IMR-90 (cell line): ENCODE results near the gene LSM14B. TPM values are rescaled to one million over a fixed set of nuclear protein-coding genes. Genes with fewer than 3 reads are reported as not detected.

Experiments used
- ATAC-seq: fragments of 200-7000 bp; cut with Tn5 transposase; 2 replicates; pipeline ENCODE4 v1.9.1; 2020; ENCODE audit warnings: low read depth, mild to moderate bottlenecking, moderate library complexity
- BruUV-seq: library from RNA; stranded (reverse); fragments of 400-500 nt; replicated peaks from 2 replicates; lab custom pipeline; 2021; lab: Mats Ljungman, UMichigan
- CTCF ChIA-PET: fragments of 300-600 bp; formaldehyde crosslinking; extraction: SDS; loops from one replicate; lab custom pipeline; 2021; ENCODE audit warnings: antibody characterized with exemption; lab: Yijun Ruan, JAX
- POLR2A ChIA-PET: fragments of 300-600 bp; sonication (Branson Sonifier 250); formaldehyde crosslinking; loops from one replicate; lab custom pipeline; 2022; ENCODE audit warnings: antibody characterized with exemption; ENCODE audit not compliant: unreplicated experiment; lab: Charles Lee
- DNase-seq: peaks from one replicate; pipeline ENCODE4 v3.0.0; 2013
- H2AFZ ChIP-seq: replicated peaks from 2 replicates; pipeline ENCODE3; 2013; ENCODE audit warnings: low read length, mild to moderate bottlenecking; ENCODE audit not compliant: poor library complexity
- H2AK5ac ChIP-seq: 2 replicates; pipeline ENCODE4 v1.6.1; 2013; ENCODE audit warnings: low read depth, low read length, inconsistent platforms
- H2AK9ac ChIP-seq: replicated peaks from 2 replicates; pipeline ENCODE3; 2013; ENCODE audit warnings: mild to moderate bottlenecking, low read depth, low read length, moderate library complexity; ENCODE audit not compliant: poor library complexity
- H2BK120ac ChIP-seq: 2 replicates; pipeline ENCODE4 v1.6.1; 2013; ENCODE audit warnings: low read depth, low read length, inconsistent platforms
- H2BK15ac ChIP-seq: 3 replicates; pipeline ENCODE4 v1.6.1; 2013; ENCODE audit warnings: low read depth, low read length, inconsistent platforms
- H2BK20ac ChIP-seq: 2 replicates; pipeline ENCODE4 v1.6.1; 2013; ENCODE audit warnings: low read depth, mild to moderate bottlenecking, inconsistent platforms, low read length, moderate library complexity
- H2BK5ac ChIP-seq: 2 replicates; pipeline ENCODE4 v1.6.1; 2013; ENCODE audit warnings: mild to moderate bottlenecking, low read depth, low read length, inconsistent platforms; ENCODE audit not compliant: poor library complexity, severe bottlenecking
- H3K14ac ChIP-seq: replicated peaks from 2 replicates; pipeline ENCODE4 v1.6.1; 2013; ENCODE audit warnings: low read depth, low read length, inconsistent platforms
- H3K18ac ChIP-seq: 2 replicates; pipeline ENCODE4 v1.6.1; 2013; ENCODE audit warnings: low read depth, low read length, control low read depth
- H3K23ac ChIP-seq: 2 replicates; pipeline ENCODE4 v1.6.1; 2013; ENCODE audit warnings: low read depth, low read length, inconsistent platforms
- H3K27ac ChIP-seq: 2 replicates; pipeline ENCODE4 v1.5.1; 2013; ENCODE audit warnings: mild to moderate bottlenecking, control low read depth, low read length; ENCODE audit not compliant: insufficient read depth
- H3K27me3 ChIP-seq: 2 replicates; pipeline ENCODE4 v1.6.1; 2013; ENCODE audit warnings: low read length; ENCODE audit not compliant: control insufficient read depth, insufficient read depth
- H3K36me3 ChIP-seq: 2 replicates; pipeline ENCODE4 v1.6.1; 2013; ENCODE audit warnings: low read length, mixed read lengths; ENCODE audit not compliant: control insufficient read depth, insufficient read depth
- H3K4ac ChIP-seq: 2 replicates; pipeline ENCODE4 v1.6.1; 2013; ENCODE audit warnings: low read depth, low read length, inconsistent platforms
- H3K4me1 ChIP-seq: 2 replicates; pipeline ENCODE4 v1.6.1; 2013; ENCODE audit warnings: low read length, mixed read lengths; ENCODE audit not compliant: control insufficient read depth, insufficient read depth
- H3K4me2 ChIP-seq: 2 replicates; pipeline ENCODE4 v1.6.1; 2013; ENCODE audit warnings: low read depth, mild to moderate bottlenecking, control low read depth, low read length, moderate library complexity
- H3K4me3 ChIP-seq: 2 replicates; pipeline ENCODE4 v1.5.1; 2013; ENCODE audit warnings: low read depth, mild to moderate bottlenecking, control low read depth, low read length, moderate library complexity; ENCODE audit not compliant: insufficient read depth
- H3K56ac ChIP-seq: 2 replicates; pipeline ENCODE4 v1.6.1; 2013; ENCODE audit warnings: low read length, inconsistent platforms; ENCODE audit not compliant: insufficient read depth; ENCODE audit errors: extremely low read depth
- H3K79me1 ChIP-seq, 2 experiments: 2 replicates each; pipeline ENCODE4 v1.6.1; 2013; ENCODE audit warnings: low read length in 2 of 2, inconsistent platforms in 1 of 2, low read depth in 1 of 2
- H3K9ac ChIP-seq: 2 replicates; pipeline ENCODE4 v1.6.1; 2013; ENCODE audit warnings: low read depth, low read length, control low read depth
- H3K9me1 ChIP-seq: 2 replicates; pipeline ENCODE4 v1.6.1; 2013; ENCODE audit warnings: low read length, inconsistent platforms; ENCODE audit not compliant: insufficient read depth
- H3K9me3 ChIP-seq: 2 replicates; pipeline ENCODE4 v1.6.1; 2013; ENCODE audit warnings: low read length; ENCODE audit not compliant: control insufficient read depth, insufficient read depth
- H4K20me1 ChIP-seq: 2 replicates; pipeline ENCODE4 v1.6.1; 2013; ENCODE audit warnings: low read length, inconsistent platforms; ENCODE audit not compliant: insufficient read depth
- H4K5ac ChIP-seq: 2 replicates; pipeline ENCODE4 v1.6.1; 2013; ENCODE audit warnings: mild to moderate bottlenecking, low read depth, low read length, control low read depth
- H4K8ac ChIP-seq, 2 experiments: 2 replicates each; pipeline ENCODE4 v1.6.1; 2013; ENCODE audit warnings: low read depth in 2 of 2, low read length in 2 of 2, control low read depth in 1 of 2, inconsistent platforms in 1 of 2
- H4K91ac ChIP-seq: 2 replicates; pipeline ENCODE4 v1.6.1; 2013; ENCODE audit warnings: low read depth, low read length, inconsistent platforms; ENCODE audit not compliant: insufficient read depth
- BHLHE40 ChIP-seq: fragments of 150-350 bp; IDR thresholded peaks from 2 replicates; pipeline ENCODE4 v1.6.1; 2016; ENCODE audit warnings: mild to moderate bottlenecking, low read depth, low read length
- MAZ ChIP-seq: IDR thresholded peaks from 2 replicates; pipeline ENCODE4 v1.6.1; 2012; ENCODE audit warnings: low read depth, mild to moderate bottlenecking, low read length, improper control_type of control experiment, moderate library complexity, borderline replicate concordance
- WGBS, 2 experiments: methylation state at CpG; one replicate each; pipeline versions ENCODE4 v1.1.5 to v1.1.7; 2013; ENCODE audit warnings: missing lambda C conversion rate in 2 of 2; ENCODE audit not compliant: insufficient read length in 1 of 2; ENCODE audit errors: extremely low coverage in 2 of 2; 5-methylcytosine and 5-hydroxymethylcytosine counted together
- dilution Hi-C: fragments of 300-500 bp; cut with HindIII; formaldehyde crosslinking; loops from one replicate; pipeline ENCODE4 v1.14.3; 2018; ENCODE audit warnings: low sequenced_read_pairs; ENCODE audit not compliant: unreplicated experiment
- in situ Hi-C: fragments of 300-500 bp; cut with MboI; formaldehyde crosslinking; loops from 3 replicates; pipeline ENCODE4 v1.14.3; 2019; ENCODE audit warnings: low sequenced_read_pairs, inconsistent platforms, mixed read lengths
- intact Hi-C: fragments of 100-400 bp; cut with micrococcal nuclease; formaldehyde crosslinking; loops from 2 replicates; pipeline ENCODE4 v1.10.0; 2022
- polyA plus RNA-seq, 3 experiments: library from polyadenylated mRNA; depleted of rRNA; stranded (reverse); fragments of >200 nt; gene quantifications; 2 replicates each; pipeline ENCODE4 v1.2.3, GENCODE V29; 2012; ENCODE audit warnings: low replicate concordance in 1 of 3
- total RNA-seq: library from RNA; depleted of rRNA; stranded (reverse); fragments of >200 nt; gene quantifications from 2 replicates; pipeline ENCODE4 v1.2.3, GENCODE V29; 2012

The LSM14B gene
- total and polyA plus RNA-seq, 2 of the 4 experiments (the other 2 are of a cell fraction) = 23.7 to 41.1 TPM

- Histone ChIP-seq H2AK5ac (no peak overlapping the region), H3K4me3 (no peak overlapping the region), H2BK5ac (no peak overlapping the region), H3K4me2 (no peak overlapping the region), H3K9ac (no peak overlapping the region), H2AFZ (no peak overlapping the region), H3K23ac (no peak overlapping the region), H3K9me3 (no peaks in the 10 kb centered on the region), H2BK120ac (no peak overlapping the region), H3K27ac (no peak overlapping the region), H3K36me3 (peaks cover 55% of the 10 kb centered on the region), H3K56ac (no peak overlapping the region), H3K18ac (no peak overlapping the region), H3K9me1 (peaks cover 15% of the 10 kb centered on the region), H4K5ac (no peak overlapping the region), H3K27me3 (no peaks in the 10 kb centered on the region), H2BK15ac (no peak overlapping the region), H3K79me1 (peaks cover 31 to 64% of the 10 kb centered on the region in 2 experiments), H4K91ac (no peak overlapping the region), H2AK9ac (no peak overlapping the region), H3K4ac (no peak overlapping the region), H4K8ac (no peak overlapping the region), H2BK20ac (no peak overlapping the region), H3K14ac (no peak overlapping the region), H3K4me1 (peaks cover 11% of the 10 kb centered on the region), H4K20me1 (peaks cover 30% of the 10 kb centered on the region)
- ChIA-PET CTCF (no interaction called here), POLR2A (no interaction called here)
- ATAC-seq (no peak), DNase-seq (no peak)
- intact Hi-C loops = no loop called here
- TF ChIP-seq BHLHE40 (no peak), MAZ (no peak)
- in situ Hi-C loops = loop anchor here (5.0 kb wide), 1 partner anchor 104 kb away; no protein-coding TSS in a partner anchor
- WGBS, 2 experiments = 94% methylated on average over 9 of the region's 20 CpGs; no CpG with 5 or more reads in 1 of the 2 experiments
- BruUV-seq = no TSS peak
- dilution Hi-C loops = no loop called here
Measured at GRCh38 chr20:62126141-62126540, 3.9 kb downstream of the LSM14B start.
